GM21528 (cell line): ENCODE data around the gene HJURP.

Experiments
- ATAC-seq: cut with Tn5 transposase; IDR thresholded peaks from one replicate; pipeline ENCODE4 v1.9.1; 2021; ENCODE audit warnings: mild to moderate bottlenecking, moderate library complexity; ENCODE audit not compliant: unreplicated experiment, low FRiP score

The HJURP gene

DNA sequence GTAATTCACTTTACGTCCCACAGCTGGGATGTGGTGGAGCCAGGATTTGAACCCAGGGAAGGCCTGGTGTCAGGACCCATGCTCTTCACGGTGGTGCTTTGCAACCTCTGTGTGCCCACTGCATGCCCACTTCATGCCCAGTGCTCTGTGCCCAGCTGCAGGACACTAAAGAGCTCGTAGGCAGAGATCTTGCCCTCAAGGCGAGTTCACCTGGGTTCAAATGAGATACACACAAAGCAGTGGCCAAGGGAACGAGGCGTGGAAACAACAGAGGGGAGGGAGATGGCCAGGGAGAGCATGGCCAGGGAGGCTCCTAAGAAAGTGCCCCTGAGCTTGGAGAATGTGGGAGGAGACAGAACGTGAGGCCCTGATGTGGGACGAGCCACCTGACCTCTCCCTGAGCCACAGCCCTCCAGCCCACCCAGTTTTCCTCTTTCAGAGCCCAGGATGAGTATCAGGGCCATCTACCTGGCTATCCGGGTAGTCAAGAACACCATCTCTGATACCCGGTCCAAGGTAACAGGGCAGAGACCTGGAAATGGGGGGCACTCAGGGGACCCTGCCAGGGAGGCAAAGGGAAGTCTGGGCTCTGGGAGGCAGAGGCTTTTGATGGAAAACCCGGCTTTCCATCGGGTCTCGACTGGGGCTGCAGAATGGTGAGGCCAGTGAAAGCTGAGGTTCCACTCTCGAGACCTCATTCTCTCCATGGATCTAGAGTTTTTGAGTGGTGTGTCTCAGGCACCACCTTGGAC lies 55.8 kb downstream of the HJURP start:
- ATAC-seq, result no peak

DNA sequence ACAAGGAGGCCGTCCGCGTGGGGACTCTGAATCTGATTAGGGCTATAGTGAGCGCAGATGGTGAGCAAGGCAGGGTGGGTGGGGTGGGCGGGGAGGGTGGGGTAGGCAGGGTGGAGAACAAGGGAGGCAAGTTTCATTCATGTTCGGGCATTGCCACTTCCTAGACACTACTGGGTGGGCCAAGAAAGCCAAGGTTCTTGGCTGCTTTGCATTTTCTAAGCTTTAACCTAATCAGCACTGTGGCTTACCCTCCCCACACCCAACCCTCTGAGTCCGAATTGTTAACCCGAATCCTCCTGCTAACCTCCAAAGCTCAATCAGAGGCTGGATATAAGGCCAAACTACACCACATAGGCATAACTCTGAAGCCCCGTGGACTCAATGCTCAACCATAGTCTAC lies 58.1 kb downstream of the HJURP start:
- no peak for ATAC-seq

DNA sequence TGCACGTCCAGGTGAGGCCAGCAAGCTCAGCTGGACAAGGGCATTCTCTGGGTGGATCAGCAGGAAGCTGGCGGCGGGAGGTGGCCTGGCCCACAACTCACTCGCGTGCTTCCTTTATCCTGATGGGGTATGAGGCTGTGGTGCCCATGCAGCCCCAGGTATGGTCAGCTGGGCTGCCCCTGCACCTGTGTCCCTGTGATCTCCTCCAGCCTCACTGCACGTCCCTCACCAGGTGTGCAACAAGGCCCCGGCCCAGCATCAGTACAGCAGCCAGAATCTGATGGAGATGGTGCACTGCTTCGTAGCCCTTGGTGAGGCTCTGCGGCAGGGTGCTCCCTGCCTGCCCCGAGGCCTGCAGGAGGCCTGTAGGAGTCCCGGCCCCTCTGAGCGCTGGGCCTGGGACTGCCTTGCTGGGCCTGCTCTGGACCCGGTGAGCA lies 58.6 kb downstream of the HJURP start:
- ATAC-seq, result no peak

DNA sequence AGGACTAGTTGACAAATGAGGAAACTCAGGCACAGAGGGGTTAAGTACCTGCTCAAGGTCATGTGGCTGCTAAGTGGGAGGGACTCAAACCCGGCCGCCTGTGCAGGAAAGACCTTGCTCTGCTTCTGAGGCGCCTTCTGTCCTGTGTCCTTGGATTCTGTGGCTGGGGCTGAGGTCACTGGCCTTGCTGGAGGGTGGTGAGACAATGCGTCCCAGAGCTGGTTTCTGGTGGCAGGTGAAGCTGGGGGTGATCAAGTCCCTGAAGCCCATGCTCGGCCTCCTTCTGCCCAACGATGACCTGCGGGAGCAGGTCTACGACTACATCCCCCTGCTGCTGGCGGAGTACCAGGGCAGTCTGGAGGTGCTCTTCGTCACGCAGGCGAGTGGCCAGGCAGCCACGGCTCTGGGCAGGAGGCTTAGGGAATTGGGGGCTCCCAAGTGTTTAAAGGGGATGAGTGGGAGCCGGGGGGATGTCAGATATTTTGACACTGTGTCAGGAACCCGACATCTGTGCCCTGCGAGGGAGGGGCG lies 60.1 kb downstream of the HJURP start:
- ATAC-seq, result no peak

DNA sequence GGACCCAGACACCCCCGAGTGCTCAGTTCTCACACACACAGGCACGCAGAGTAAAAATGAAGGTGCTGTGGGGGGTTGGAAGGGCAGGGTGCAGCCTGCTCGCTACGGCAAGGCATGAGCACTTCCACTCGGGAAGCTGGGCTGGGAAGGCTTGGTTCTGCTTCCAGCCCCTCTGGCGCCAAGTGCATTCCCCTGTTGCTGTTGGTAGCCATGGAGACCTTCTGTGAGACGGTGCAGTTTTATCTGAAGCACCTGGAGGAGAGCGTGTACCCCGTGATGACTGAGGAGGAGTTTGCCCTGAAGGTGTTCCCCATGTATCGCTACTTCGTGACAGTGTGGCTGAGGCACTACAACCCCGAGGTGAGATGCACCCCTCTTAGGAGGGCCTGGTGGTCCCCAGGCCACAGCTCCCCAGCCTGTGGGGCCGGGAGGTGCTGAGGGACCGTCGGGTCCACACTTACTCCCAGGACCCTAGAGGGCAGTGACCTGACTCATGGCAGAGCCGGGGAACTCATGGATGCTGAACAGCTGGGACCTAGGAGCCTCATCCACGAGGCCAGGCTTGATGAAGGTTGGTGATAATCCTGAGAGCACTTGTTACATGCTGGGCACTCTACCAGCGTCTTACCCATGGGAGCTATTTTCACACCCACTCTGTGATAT lies 60.7 kb downstream of the HJURP start:
- ATAC-seq, result no peak

DNA sequence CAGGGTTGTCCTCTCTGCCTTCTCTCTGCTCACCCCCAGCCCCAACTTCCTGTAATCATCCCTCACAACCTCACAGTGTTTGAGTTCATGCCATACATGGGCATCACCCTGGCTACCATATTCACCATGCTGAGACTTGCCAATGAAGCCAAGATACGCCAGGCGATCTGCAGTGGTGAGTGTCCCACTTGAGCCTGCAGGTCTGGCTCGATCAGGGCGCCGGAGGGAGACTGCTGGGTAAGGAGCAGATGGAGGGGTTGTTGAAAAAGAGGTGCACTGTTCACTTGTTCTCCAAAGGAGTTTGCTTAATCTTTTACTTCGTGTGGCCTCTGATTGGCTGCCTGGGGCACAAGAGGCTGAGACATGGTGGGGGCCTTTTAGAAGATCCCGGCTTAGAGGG lies 61.6 kb downstream of the HJURP start:
- ATAC-seq, result no peak

DNA sequence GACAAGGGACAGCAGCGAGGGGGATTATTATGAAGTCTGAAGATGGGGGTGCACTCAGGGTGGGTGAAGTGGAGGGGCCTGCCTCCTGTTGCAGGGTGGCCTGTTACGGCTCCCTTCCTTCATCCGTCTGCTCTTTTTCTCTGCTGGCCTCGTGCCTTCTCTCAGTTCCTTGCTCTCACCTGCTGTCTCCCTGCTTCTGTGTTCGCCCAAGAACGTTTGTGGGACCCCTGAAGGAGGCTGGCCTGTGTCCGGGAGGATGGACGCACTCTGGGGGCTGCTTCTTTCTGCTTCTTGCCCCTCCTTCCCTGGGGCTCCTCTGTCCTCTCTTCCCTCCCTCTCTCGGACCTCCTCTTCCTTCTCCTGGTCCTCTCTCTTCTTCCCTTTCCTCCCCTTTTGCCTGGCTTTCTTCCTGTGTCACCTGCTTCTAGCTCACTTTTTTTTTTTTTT lies 62.4 kb downstream of the HJURP start:
- no peak for ATAC-seq

DNA sequence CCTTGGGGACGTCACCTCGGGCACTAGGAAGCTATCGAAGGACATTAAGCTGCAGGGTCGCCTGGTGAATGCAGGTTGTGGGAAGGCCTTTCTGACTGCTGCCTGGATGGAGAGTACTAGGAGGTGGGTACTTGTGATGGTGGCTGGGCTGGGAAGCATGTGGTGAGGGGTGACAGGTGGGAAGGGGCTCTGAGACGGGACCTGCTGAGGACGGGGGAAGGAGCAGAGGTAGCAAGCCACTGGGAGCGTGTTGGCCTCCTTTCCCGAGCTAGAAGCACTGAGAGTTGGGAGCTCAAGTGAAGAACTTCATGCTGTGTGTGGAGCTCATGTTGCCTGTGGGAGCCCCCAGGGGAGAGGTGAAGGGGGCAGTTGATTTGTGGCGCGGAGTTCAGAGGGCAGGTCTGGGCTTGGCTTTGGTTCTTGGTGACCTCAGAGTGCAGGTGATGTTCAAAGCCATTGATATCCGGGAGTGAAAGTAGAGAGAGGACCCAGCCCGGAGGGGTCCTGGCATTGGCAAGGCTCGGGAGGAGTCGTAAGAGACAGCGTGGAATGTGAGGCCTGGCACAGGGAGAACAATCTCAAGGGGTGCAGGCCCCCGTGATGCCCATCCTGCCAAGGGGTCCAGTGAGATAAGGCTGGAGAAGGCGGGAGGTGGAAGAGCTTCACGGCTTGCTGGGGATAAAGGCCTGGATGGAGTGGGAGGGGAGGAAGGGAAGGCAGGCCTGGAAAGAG lies 63.0 kb downstream of the HJURP start:
- no peak for ATAC-seq

DNA sequence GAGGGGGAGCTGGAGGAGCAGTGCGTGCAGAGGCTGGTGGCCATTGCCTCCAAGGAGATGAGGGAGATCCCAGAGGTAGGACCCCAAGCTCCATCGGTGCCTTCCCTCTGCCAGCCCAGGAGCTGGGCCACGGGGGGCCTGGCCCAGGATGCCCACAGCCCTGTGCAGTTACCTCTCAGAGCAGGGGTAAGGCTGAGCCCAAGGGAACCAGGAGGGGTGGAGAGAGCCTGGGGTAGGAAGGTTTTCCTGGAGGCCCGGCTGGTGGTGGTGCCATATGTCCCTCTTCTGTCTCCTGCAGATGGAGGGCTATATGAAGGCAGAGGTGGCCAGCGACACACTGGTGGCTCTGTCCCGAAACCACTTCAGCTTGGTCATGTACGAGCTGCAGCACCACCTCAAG lies 64.8 kb downstream of the HJURP start:
- no peak for ATAC-seq
